H1 (cell line): Measurements from ENCODE around the gene LOC128125822.
A peak's percentile ranks its signal among the peaks of the same experiment; 100 is the strongest.

Experiments used
- BACH1 ChIP-seq: IDR thresholded peaks from 2 replicates; pipeline ENCODE4 v1.6.1; 2012; ENCODE audit warnings: low read length, improper control_type of control experiment
- GABPA ChIP-seq: IDR thresholded peaks from 2 replicates; pipeline ENCODE4 v1.6.1; 2011; ENCODE audit warnings: mild to moderate bottlenecking, low read length, moderate library complexity, borderline replicate concordance; ENCODE audit not compliant: insufficient read depth
- JUN ChIP-seq: IDR thresholded peaks from 2 replicates; pipeline ENCODE4 v1.6.1; 2011; ENCODE audit warnings: low read depth, mild to moderate bottlenecking, improper control_type of control experiment, low read length
- KDM4A ChIP-seq: IDR thresholded peaks from one replicate; pipeline ENCODE4 v1.7.1; 2012; ENCODE audit warnings: low read depth, mild to moderate bottlenecking, moderate library complexity, low read length, inconsistent platforms; ENCODE audit not compliant: severe bottlenecking
- MAFK ChIP-seq: IDR thresholded peaks from 2 replicates; pipeline ENCODE4 v1.6.1; 2012; ENCODE audit warnings: low read depth, mild to moderate bottlenecking, improper control_type of control experiment, low read length
- RNF2 ChIP-seq: fragments of 200-900, 300-1000 bp; sonication (generic); IDR thresholded peaks from 2 replicates; pipeline ENCODE4 v1.7.1; 2016; ENCODE audit warnings: borderline replicate concordance, low read depth, mild to moderate bottlenecking, antibody characterized with exemption, low read length; ENCODE audit not compliant: poor library complexity, severe bottlenecking; ENCODE audit errors: missing control alignments
- TAF1 ChIP-seq: IDR thresholded peaks from 2 replicates; pipeline ENCODE4 v1.6.1; 2011; ENCODE audit warnings: mild to moderate bottlenecking, low read depth, low read length
- TF ChIP-seq, protein P1 (sequence below), 3 experiments: IDR thresholded peaks; 1 replicate in 2 of 3; 2 replicates in 1 of 3; pipeline versions ENCODE4 v1.5.1 to v1.6.1; 2011; ENCODE audit warnings: low read length in 3 of 3, mild to moderate bottlenecking in 3 of 3, inconsistent platforms in 2 of 3, low read depth in 1 of 3, moderate library complexity in 1 of 3; ENCODE audit not compliant: insufficient read depth in 1 of 3; ENCODE audit errors: control extremely low read depth in 1 of 3
- TF ChIP-seq, protein P2 (sequence below): IDR thresholded peaks from 2 replicates; pipeline ENCODE4 v1.6.1; 2012; ENCODE audit warnings: inconsistent platforms

Gene LOC128125822

GRCh38 chr6:63572044-63572746 lies at the start of gene LOC128125822, which contains the start of gene PTP4A1 (continued):
- TF ChIP-seq TAF1 (peak; percentile 95), RNF2 (no peak), MAFK (no peak), JUN (peak; percentile 77), BACH1 (no peak), KDM4A (peak; percentile 49), GABPA (no peak)
- TF ChIP-seq, protein P1, sequence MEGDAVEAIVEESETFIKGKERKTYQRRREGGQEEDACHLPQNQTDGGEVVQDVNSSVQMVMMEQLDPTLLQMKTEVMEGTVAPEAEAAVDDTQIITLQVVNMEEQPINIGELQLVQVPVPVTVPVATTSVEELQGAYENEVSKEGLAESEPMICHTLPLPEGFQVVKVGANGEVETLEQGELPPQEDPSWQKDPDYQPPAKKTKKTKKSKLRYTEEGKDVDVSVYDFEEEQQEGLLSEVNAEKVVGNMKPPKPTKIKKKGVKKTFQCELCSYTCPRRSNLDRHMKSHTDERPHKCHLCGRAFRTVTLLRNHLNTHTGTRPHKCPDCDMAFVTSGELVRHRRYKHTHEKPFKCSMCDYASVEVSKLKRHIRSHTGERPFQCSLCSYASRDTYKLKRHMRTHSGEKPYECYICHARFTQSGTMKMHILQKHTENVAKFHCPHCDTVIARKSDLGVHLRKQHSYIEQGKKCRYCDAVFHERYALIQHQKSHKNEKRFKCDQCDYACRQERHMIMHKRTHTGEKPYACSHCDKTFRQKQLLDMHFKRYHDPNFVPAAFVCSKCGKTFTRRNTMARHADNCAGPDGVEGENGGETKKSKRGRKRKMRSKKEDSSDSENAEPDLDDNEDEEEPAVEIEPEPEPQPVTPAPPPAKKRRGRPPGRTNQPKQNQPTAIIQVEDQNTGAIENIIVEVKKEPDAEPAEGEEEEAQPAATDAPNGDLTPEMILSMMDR (IDR thresholded peaks at IDR 0.05; ENCODE audit: control extremely low read depth in 1 of 3, insufficient read depth in 1 of 3, low read depth in 1 of 3, low read length in 3 of 3) = no peak
- TF ChIP-seq, protein P2, sequence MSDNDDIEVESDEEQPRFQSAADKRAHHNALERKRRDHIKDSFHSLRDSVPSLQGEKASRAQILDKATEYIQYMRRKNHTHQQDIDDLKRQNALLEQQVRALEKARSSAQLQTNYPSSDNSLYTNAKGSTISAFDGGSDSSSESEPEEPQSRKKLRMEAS = peak; percentile 78
